Stimulated activated memory B cell treated with anti-CD40 and anti-IgM and Interleukin-4, amounts not matched to agents 10 μg/mL and 1 μg/mL and 100 μg/mL, for 72 hours (primary cell): ENCODE measurements around the gene GPR68.

ENCODE experiments used
- ATAC-seq: fragments of 150-1000 bp; cut with Tn5 transposase; 2 replicates; pipeline ENCODE4 v1.10.0; 2021
- H3K27ac Mint-ChIP-seq: one replicate; pipeline ENCODE4 v1.8.0; 2022; ENCODE audit warnings: mild to moderate bottlenecking, mixed read lengths
- H3K27me3 Mint-ChIP-seq: one replicate; pipeline ENCODE4 v1.8.0; 2022; ENCODE audit warnings: mixed read lengths
- H3K36me3 Mint-ChIP-seq: one replicate; pipeline ENCODE4 v1.8.0; 2022; ENCODE audit warnings: mixed read lengths
- H3K4me1 Mint-ChIP-seq: one replicate; pipeline ENCODE4 v1.8.0; 2022; ENCODE audit warnings: mixed read lengths
- H3K4me3 Mint-ChIP-seq: one replicate; pipeline ENCODE4 v1.8.0; 2022; ENCODE audit warnings: mild to moderate bottlenecking, moderate library complexity, mixed read lengths
- H3K9me3 Mint-ChIP-seq: one replicate; pipeline ENCODE4 v1.8.0; 2022; ENCODE audit warnings: mixed read lengths

Gene GPR68

GRCh38 chr14:91244501-91244901, at the start of gene GPR68:
Gene GPR68 (minus strand): TSS chr14:91244704. CDS start chr14:91235050, 9,654 bp downstream.
- ATAC-seq: no peak
- H3K36me3 Mint-ChIP-seq: no peaks in the 10 kb centered on the region
- no peaks in the 10 kb centered on the region for H3K27me3 Mint-ChIP-seq
- peak within 1 kb of the TSS; percentile 71 for H3K4me3 Mint-ChIP-seq
- peaks cover 7% of the 10 kb centered on the region for H3K9me3 Mint-ChIP-seq
- H3K4me1 Mint-ChIP-seq: peaks cover 55% of the 10 kb centered on the region
- H3K27ac Mint-ChIP-seq: peak within 1 kb of the TSS; percentile 76

- H3K27ac Mint-ChIP-seq: peak overlapping the region; percentile 82
- H3K4me1 Mint-ChIP-seq: no peaks in the 10 kb centered on the region
- ATAC-seq: no peak
- no peaks in the 10 kb centered on the region for H3K27me3 Mint-ChIP-seq
- H3K9me3 Mint-ChIP-seq: no peaks in the 10 kb centered on the region
- H3K36me3 Mint-ChIP-seq: peaks cover 79% of the 10 kb centered on the region
- H3K4me3 Mint-ChIP-seq: no peak overlapping the region
Measured at GRCh38 chr14:91294153-91294552, 49.6 kb upstream of the GPR68 start.

- Mint-ChIP-seq H3K27ac (peak overlapping the region; percentile 82), H3K36me3 (peaks cover 76% of the 10 kb centered on the region), H3K9me3 (no peaks in the 10 kb centered on the region), H3K4me1 (no peaks in the 10 kb centered on the region), H3K27me3 (no peaks in the 10 kb centered on the region), H3K4me3 (no peak overlapping the region)
- peak; percentile 53 for ATAC-seq
Measured at GRCh38 chr14:91293281-91293680, 48.8 kb upstream of the GPR68 start.

- no peak for ATAC-seq
- H3K36me3 Mint-ChIP-seq: peaks cover 72% of the 10 kb centered on the region
- H3K4me1 Mint-ChIP-seq: no peaks in the 10 kb centered on the region
- H3K27ac Mint-ChIP-seq: peak overlapping the region; percentile 82
- H3K4me3 Mint-ChIP-seq: no peak overlapping the region
- no peaks in the 10 kb centered on the region for H3K9me3 Mint-ChIP-seq
- H3K27me3 Mint-ChIP-seq: no peaks in the 10 kb centered on the region
Measured at GRCh38 chr14:91292491-91292890, 48.0 kb upstream of the GPR68 start.

- no peak for ATAC-seq
- H3K36me3 Mint-ChIP-seq: peaks cover 66% of the 10 kb centered on the region
- no peaks in the 10 kb centered on the region for H3K4me1 Mint-ChIP-seq
- no peaks in the 10 kb centered on the region for H3K27me3 Mint-ChIP-seq
- H3K27ac Mint-ChIP-seq: no peak overlapping the region
- no peak overlapping the region for H3K4me3 Mint-ChIP-seq
- H3K9me3 Mint-ChIP-seq: no peaks in the 10 kb centered on the region
Measured at GRCh38 chr14:91291786-91292405, 47.4 kb upstream of the GPR68 start.

GRCh38 chr14:91290986-91291385, 46.5 kb upstream of the GPR68 start:
- Mint-ChIP-seq H3K4me1 (peaks cover 7% of the 10 kb centered on the region), H3K4me3 (no peak overlapping the region), H3K27ac (no peak overlapping the region), H3K27me3 (no peaks in the 10 kb centered on the region), H3K36me3 (peaks cover 65% of the 10 kb centered on the region), H3K9me3 (no peaks in the 10 kb centered on the region)
- ATAC-seq: no peak

- H3K36me3 Mint-ChIP-seq: peaks cover 75% of the 10 kb centered on the region
- H3K4me3 Mint-ChIP-seq: no peak overlapping the region
- H3K27ac Mint-ChIP-seq: peak overlapping the region; percentile 27
- no peak for ATAC-seq
- no peaks in the 10 kb centered on the region for H3K9me3 Mint-ChIP-seq
- peaks cover 15% of the 10 kb centered on the region for H3K4me1 Mint-ChIP-seq
- no peaks in the 10 kb centered on the region for H3K27me3 Mint-ChIP-seq
Measured at GRCh38 chr14:91289464-91289863, 45.0 kb upstream of the GPR68 start.

- Mint-ChIP-seq H3K27ac (no peak overlapping the region), H3K36me3 (peaks cover 76% of the 10 kb centered on the region), H3K27me3 (no peaks in the 10 kb centered on the region), H3K9me3 (no peaks in the 10 kb centered on the region), H3K4me1 (peaks cover 15% of the 10 kb centered on the region), H3K4me3 (no peak overlapping the region)
- ATAC-seq: no peak
Measured at GRCh38 chr14:91288876-91289275, 44.4 kb upstream of the GPR68 start.

- Mint-ChIP-seq H3K4me3 (no peak overlapping the region), H3K27me3 (no peaks in the 10 kb centered on the region), H3K4me1 (peaks cover 15% of the 10 kb centered on the region), H3K9me3 (no peaks in the 10 kb centered on the region), H3K27ac (peak overlapping the region; percentile 4), H3K36me3 (peaks cover 71% of the 10 kb centered on the region)
- ATAC-seq: peak; percentile 76
Measured at GRCh38 chr14:91286530-91286937, 42.0 kb upstream of the GPR68 start.

GRCh38 chr14:91284791-91285548, 40.5 kb upstream of the GPR68 start:
- Mint-ChIP-seq H3K9me3 (no peaks in the 10 kb centered on the region), H3K4me1 (peaks cover 15% of the 10 kb centered on the region), H3K27ac (peak overlapping the region; percentile 32), H3K4me3 (no peak overlapping the region), H3K27me3 (no peaks in the 10 kb centered on the region), H3K36me3 (peaks cover 63% of the 10 kb centered on the region)
- no peak for ATAC-seq

GRCh38 chr14:91284146-91284790, 39.8 kb upstream of the GPR68 start:
- Mint-ChIP-seq H3K27me3 (no peaks in the 10 kb centered on the region), H3K27ac (peak overlapping the region; percentile 32)

GRCh38 chr14:91283666-91284065, 39.2 kb upstream of the GPR68 start:
- no peaks in the 10 kb centered on the region for H3K9me3 Mint-ChIP-seq
- peaks cover 15% of the 10 kb centered on the region for H3K4me1 Mint-ChIP-seq
- H3K27ac Mint-ChIP-seq: no peak overlapping the region
- no peak overlapping the region for H3K4me3 Mint-ChIP-seq
- no peak for ATAC-seq
- no peaks in the 10 kb centered on the region for H3K27me3 Mint-ChIP-seq
- H3K36me3 Mint-ChIP-seq: peaks cover 60% of the 10 kb centered on the region

More at GRCh38 chr14:91284146-91284790, 39.8 kb upstream of the GPR68 start:
- H3K4me1 Mint-ChIP-seq: peaks cover 15% of the 10 kb centered on the region
- H3K36me3 Mint-ChIP-seq: peaks cover 63% of the 10 kb centered on the region
- no peak overlapping the region for H3K4me3 Mint-ChIP-seq
- no peak for ATAC-seq
- no peaks in the 10 kb centered on the region for H3K9me3 Mint-ChIP-seq

GRCh38 chr14:91282954-91283645, 38.6 kb upstream of the GPR68 start:
- H3K36me3 Mint-ChIP-seq: peaks cover 60% of the 10 kb centered on the region
- no peak for ATAC-seq

GRCh38 chr14:91281346-91281745, 36.8 kb upstream of the GPR68 start:
- Mint-ChIP-seq H3K36me3 (peaks cover 71% of the 10 kb centered on the region), H3K4me3 (no peak overlapping the region), H3K4me1 (peaks cover 11% of the 10 kb centered on the region), H3K9me3 (no peaks in the 10 kb centered on the region), H3K27ac (no peak overlapping the region), H3K27me3 (no peaks in the 10 kb centered on the region)
- ATAC-seq: no peak

More at GRCh38 chr14:91282954-91283645, 38.6 kb upstream of the GPR68 start:
- Mint-ChIP-seq H3K27ac (peak overlapping the region; percentile 74), H3K27me3 (no peaks in the 10 kb centered on the region), H3K4me1 (peaks cover 15% of the 10 kb centered on the region), H3K4me3 (no peak overlapping the region), H3K9me3 (no peaks in the 10 kb centered on the region)

- Mint-ChIP-seq H3K4me3 (no peak overlapping the region), H3K9me3 (no peaks in the 10 kb centered on the region), H3K27me3 (no peaks in the 10 kb centered on the region), H3K27ac (no peak overlapping the region), H3K36me3 (peaks cover 67% of the 10 kb centered on the region), H3K4me1 (peaks cover under 1% of the 10 kb centered on the region)
- ATAC-seq: no peak
Measured at GRCh38 chr14:91280129-91280528, 35.6 kb upstream of the GPR68 start.
